H1 (cell line): ENCODE data around the gene RGS7BP. TPM values are rescaled to one million over a fixed set of nuclear protein-coding genes. Genes with fewer than 3 reads are reported as not detected.

Experiments used
- CBX5 ChIP-seq: fragments of 300-800, 300-1000 bp; sonication (generic); IDR thresholded peaks from 2 replicates; pipeline ENCODE4 v1.7.1; 2016; ENCODE audit warnings: antibody characterized with exemption, low read length, low read depth
- polyA plus RNA-seq, 7 experiments: library from polyadenylated mRNA; depleted of rRNA in 3 of 7; stranded (reverse) in 5 of 7; unstranded in 2 of 7; fragments of >200 nt in 5 of 7; fragments of 200-250 nt in 2 of 7; gene quantifications; 1 replicate in 5 of 7; 2 replicates in 1 of 7; 4 replicates in 1 of 7; pipeline versions ENCODE4 v1.2.1 to v1.2.3, GENCODE V29; 2011 to 2013; ENCODE audit warnings: missing spikeins in 2 of 7, mixed read lengths in 2 of 7
- total RNA-seq: library from RNA; stranded (reverse); fragmentation: NEBNext Ultra II Directional; extraction: Animal tissue kit (Norgen Biotek cat#: 25700); gene quantifications from 2 replicates; pipeline ENCODE4 v1.2.1, GENCODE V29; 2021
- TF ChIP-seq, protein P1 (sequence below): IDR thresholded peaks from 2 replicates; pipeline ENCODE4 v1.6.1; 2012; ENCODE audit warnings: low read length, inconsistent platforms
- TF ChIP-seq, protein P2 (sequence below), 3 experiments: IDR thresholded peaks; 1 replicate in 2 of 3; 2 replicates in 1 of 3; pipeline versions ENCODE4 v1.5.1 to v1.6.1; 2011; ENCODE audit warnings: low read length in 3 of 3, mild to moderate bottlenecking in 3 of 3, inconsistent platforms in 2 of 3, low read depth in 1 of 3, moderate library complexity in 1 of 3; ENCODE audit not compliant: insufficient read depth in 1 of 3; ENCODE audit errors: control extremely low read depth in 1 of 3

The RGS7BP gene
- total and polyA plus RNA-seq, 2 of the 8 experiments (the other 6 are each of a cell fraction or from before 2014, with no cell fraction given) = 0.65 to 2.3 TPM

DNA sequence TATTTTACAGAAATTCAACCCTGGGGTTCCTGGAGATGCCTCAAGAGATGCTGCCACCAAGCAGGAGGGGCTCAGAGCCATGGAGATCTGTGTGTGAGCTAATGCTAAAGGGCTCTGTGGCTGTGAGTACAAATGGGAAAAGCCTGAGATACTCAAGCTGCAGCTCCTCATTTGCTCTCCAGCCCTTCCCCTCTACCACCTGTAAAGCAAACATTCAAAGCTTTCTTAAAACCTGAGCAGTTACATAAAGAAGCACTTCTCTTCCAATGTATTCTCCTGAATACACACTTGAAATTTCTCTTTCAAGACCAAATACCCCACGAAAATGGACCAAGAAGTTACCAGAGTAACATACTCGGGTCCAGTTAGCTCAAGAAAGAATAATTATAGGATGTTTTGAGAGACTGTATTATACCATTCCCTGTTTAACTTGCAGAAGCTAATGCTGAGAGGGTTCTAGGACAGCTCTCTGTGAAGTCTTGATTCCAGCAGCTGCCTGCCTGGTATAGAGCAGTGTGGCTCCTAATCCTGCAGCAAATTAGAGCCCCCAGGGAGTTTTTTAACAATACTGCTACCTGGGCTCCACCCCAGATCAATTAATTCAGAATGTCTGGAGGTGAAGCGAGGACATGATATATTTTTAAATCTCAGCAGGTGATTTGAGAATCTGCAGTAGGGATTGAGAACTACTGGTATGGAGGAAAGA lies 21.1 kb downstream of the RGS7BP start (continued):
- TF ChIP-seq, protein P1, sequence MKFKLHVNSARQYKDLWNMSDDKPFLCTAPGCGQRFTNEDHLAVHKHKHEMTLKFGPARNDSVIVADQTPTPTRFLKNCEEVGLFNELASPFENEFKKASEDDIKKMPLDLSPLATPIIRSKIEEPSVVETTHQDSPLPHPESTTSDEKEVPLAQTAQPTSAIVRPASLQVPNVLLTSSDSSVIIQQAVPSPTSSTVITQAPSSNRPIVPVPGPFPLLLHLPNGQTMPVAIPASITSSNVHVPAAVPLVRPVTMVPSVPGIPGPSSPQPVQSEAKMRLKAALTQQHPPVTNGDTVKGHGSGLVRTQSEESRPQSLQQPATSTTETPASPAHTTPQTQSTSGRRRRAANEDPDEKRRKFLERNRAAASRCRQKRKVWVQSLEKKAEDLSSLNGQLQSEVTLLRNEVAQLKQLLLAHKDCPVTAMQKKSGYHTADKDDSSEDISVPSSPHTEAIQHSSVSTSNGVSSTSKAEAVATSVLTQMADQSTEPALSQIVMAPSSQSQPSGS = no peak
- TF ChIP-seq, protein P2, sequence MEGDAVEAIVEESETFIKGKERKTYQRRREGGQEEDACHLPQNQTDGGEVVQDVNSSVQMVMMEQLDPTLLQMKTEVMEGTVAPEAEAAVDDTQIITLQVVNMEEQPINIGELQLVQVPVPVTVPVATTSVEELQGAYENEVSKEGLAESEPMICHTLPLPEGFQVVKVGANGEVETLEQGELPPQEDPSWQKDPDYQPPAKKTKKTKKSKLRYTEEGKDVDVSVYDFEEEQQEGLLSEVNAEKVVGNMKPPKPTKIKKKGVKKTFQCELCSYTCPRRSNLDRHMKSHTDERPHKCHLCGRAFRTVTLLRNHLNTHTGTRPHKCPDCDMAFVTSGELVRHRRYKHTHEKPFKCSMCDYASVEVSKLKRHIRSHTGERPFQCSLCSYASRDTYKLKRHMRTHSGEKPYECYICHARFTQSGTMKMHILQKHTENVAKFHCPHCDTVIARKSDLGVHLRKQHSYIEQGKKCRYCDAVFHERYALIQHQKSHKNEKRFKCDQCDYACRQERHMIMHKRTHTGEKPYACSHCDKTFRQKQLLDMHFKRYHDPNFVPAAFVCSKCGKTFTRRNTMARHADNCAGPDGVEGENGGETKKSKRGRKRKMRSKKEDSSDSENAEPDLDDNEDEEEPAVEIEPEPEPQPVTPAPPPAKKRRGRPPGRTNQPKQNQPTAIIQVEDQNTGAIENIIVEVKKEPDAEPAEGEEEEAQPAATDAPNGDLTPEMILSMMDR (IDR thresholded peaks at IDR 0.05; ENCODE audit: control extremely low read depth in 1 of 3, insufficient read depth in 1 of 3, low read depth in 1 of 3, low read length in 3 of 3) = no peak
- no peak for TF ChIP-seq CBX5
